SU-DHL-6 (cell line): ENCODE data around the gene RAB10.

Experiments
- H2AFZ ChIP-seq: fragments of 200-600 bp; sonication (generic); 2 replicates; pipeline ENCODE4 v1.6.1; 2014; ENCODE audit warnings: low read depth, mild to moderate bottlenecking, moderate library complexity, mixed read lengths, antibody characterized with exemption, low read length; ENCODE audit not compliant: severe bottlenecking
- H3F3A ChIP-seq: fragments of 200-600 bp; shearing (Covaris generic); 2 replicates; pipeline ENCODE4 v1.6.0; 2016; ENCODE audit warnings: antibody characterized with exemption, mild to moderate bottlenecking; ENCODE audit not compliant: insufficient read depth
- H3K27ac ChIP-seq: fragments of 200-600 bp; sonication (generic); 2 replicates; pipeline ENCODE4 v1.5.1; 2016; ENCODE audit warnings: low read depth, mild to moderate bottlenecking, low read length, moderate library complexity, mixed read lengths
- H3K27me3 ChIP-seq: fragments of 200-600 bp; sonication (generic), shearing (Covaris generic); 2 replicates; pipeline ENCODE4 v1.6.0; 2014; ENCODE audit warnings: mild to moderate bottlenecking, low read length
- H3K36me3 ChIP-seq: fragments of 200-600 bp; sonication (generic); 2 replicates; pipeline ENCODE4 v1.6.1; 2014; ENCODE audit warnings: mild to moderate bottlenecking, low read length, mixed read lengths
- H3K4me2 ChIP-seq: fragments of 300-600, 200-600 bp; shearing (Covaris generic), sonication (generic); 2 replicates; pipeline ENCODE4 v1.6.0; 2014; ENCODE audit warnings: low read length, low read depth, mild to moderate bottlenecking; ENCODE audit not compliant: poor library complexity, severe bottlenecking
- H3K4me3 ChIP-seq: fragments of 200-600 bp; sonication (generic); 2 replicates; pipeline ENCODE4 v1.5.1; 2014; ENCODE audit warnings: antibody characterized with exemption, low read length, mild to moderate bottlenecking, mixed read lengths; ENCODE audit not compliant: insufficient read depth, poor library complexity, severe bottlenecking
- H3K79me2 ChIP-seq: fragments of 200-600 bp; sonication (generic); 2 replicates; pipeline ENCODE4 v1.6.1; 2014; ENCODE audit warnings: mild to moderate bottlenecking, low read length, moderate library complexity; ENCODE audit not compliant: insufficient read depth
- H3K9ac ChIP-seq: fragments of 200-600 bp; sonication (generic); 2 replicates; pipeline ENCODE4 v1.7.0; 2014; ENCODE audit warnings: mild to moderate bottlenecking, low read length
- H3K9me2 ChIP-seq: fragments of 200-600 bp; sonication (generic); replicated peaks from 2 replicates; pipeline ENCODE4 v1.6.1; 2014; ENCODE audit warnings: low read length; ENCODE audit not compliant: insufficient read depth
- H3K9me3 ChIP-seq: fragments of 200-600 bp; sonication (generic); 2 replicates; pipeline ENCODE4 v1.6.1; 2014; ENCODE audit warnings: low read length, mixed read lengths; ENCODE audit not compliant: insufficient read depth
- H4K20me1 ChIP-seq: fragments of 200-600 bp; sonication (generic); 2 replicates; pipeline ENCODE4 v1.6.1; 2014; ENCODE audit warnings: low read depth, mild to moderate bottlenecking, antibody characterized with exemption, low read length, moderate library complexity, mixed read lengths
- CTCF ChIP-seq: fragments of 200-600 bp; sonication (generic); IDR thresholded peaks from one replicate; pipeline ENCODE4 v1.5.1; 2017; ENCODE audit warnings: antibody characterized with exemption, mild to moderate bottlenecking, low read length, moderate library complexity; ENCODE audit not compliant: insufficient read depth, poor library complexity, severe bottlenecking
- EZH2phosphoT487 ChIP-seq: fragments of 200-600 bp; sonication (generic), shearing (Covaris generic); conservative IDR thresholded peaks from 2 replicates; pipeline ENCODE4 v1.6.1; 2018; ENCODE audit warnings: mild to moderate bottlenecking, antibody characterized with exemption, low read length, moderate library complexity, mixed read lengths

RAB10 gene

GRCh38 chr2:26182887-26183630 lies 149.2 kb downstream of the RAB10 start:
- Histone ChIP-seq H3F3A (0 out of 2 replicates have a peak, but pooled peaks cover 2% of the 10 kb centered on the region), H3K9me2 (no peaks in the 10 kb centered on the region), H3K9ac (no peak overlapping the region), H4K20me1 (no peaks in the 10 kb centered on the region), H3K9me3 (no peaks in the 10 kb centered on the region), H2AFZ (no peak overlapping the region), H3K36me3 (no peaks in the 10 kb centered on the region), H3K27me3 (no peaks in the 10 kb centered on the region), H3K27ac (no peak overlapping the region), H3K4me3 (no peak overlapping the region), H3K79me2 (no peaks in the 10 kb centered on the region), H3K4me2 (no peak overlapping the region)
- no peak for TF ChIP-seq CTCF
- no peak for TF ChIP-seq EZH2phosphoT487

GRCh38 chr2:26184121-26184520 lies 150.2 kb downstream of the RAB10 start:
- H3K79me2 ChIP-seq: no peaks in the 10 kb centered on the region
- H3K9me2 ChIP-seq: no peaks in the 10 kb centered on the region
- TF ChIP-seq EZH2phosphoT487 (no peak), CTCF (no peak)
- peak overlapping the region; percentile 26; the same call in 1 of the 2 replicates for H3K9ac ChIP-seq
- no peak overlapping the region for H2AFZ ChIP-seq
- H3K27me3 ChIP-seq: no peaks in the 10 kb centered on the region
- no peaks in the 10 kb centered on the region for H3K36me3 ChIP-seq
- peak overlapping the region; percentile 46 for H3K4me2 ChIP-seq
- 0 out of 2 replicates have a peak, but pooled peaks cover 2% of the 10 kb centered on the region for H3F3A ChIP-seq
- H3K27ac ChIP-seq: no peak overlapping the region
- H4K20me1 ChIP-seq: no peaks in the 10 kb centered on the region
- no peaks in the 10 kb centered on the region for H3K9me3 ChIP-seq
- H3K4me3 ChIP-seq: no peak overlapping the region

- H3K4me3 ChIP-seq: peak overlapping the region; percentile 60
- H3K9me2 ChIP-seq: no peaks in the 10 kb centered on the region
- H3K9ac ChIP-seq: peak overlapping the region; percentile 64
- no peak for TF ChIP-seq CTCF
- TF ChIP-seq EZH2phosphoT487: no peak
- H3K9me3 ChIP-seq: no peaks in the 10 kb centered on the region
- H3K27me3 ChIP-seq: no peaks in the 10 kb centered on the region
- H3F3A ChIP-seq: 0 out of 2 replicates have a peak, but pooled peaks cover 6% of the 10 kb centered on the region
- no peaks in the 10 kb centered on the region for H3K36me3 ChIP-seq
- no peaks in the 10 kb centered on the region for H3K79me2 ChIP-seq
- no peaks in the 10 kb centered on the region for H4K20me1 ChIP-seq
- no peak overlapping the region for H2AFZ ChIP-seq
- no peak overlapping the region for H3K27ac ChIP-seq
- peak overlapping the region; percentile 52 for H3K4me2 ChIP-seq
Measured at GRCh38 chr2:26184555-26185303, 150.8 kb downstream of the RAB10 start.
